H9 (cell line): ENCODE measurements around the gene KTN1. TPM values are rescaled to one million over a fixed set of nuclear protein-coding genes. Genes with fewer than 3 reads are reported as not detected.
A peak's percentile ranks its signal among the peaks of the same experiment; 100 is the strongest.

ENCODE experiments used
- DNase-seq: peaks from one replicate; pipeline ENCODE4 v3.0.0-alpha.2; 2017
- H2AFZ ChIP-seq: one replicate; pipeline ENCODE4 v1.6.1; 2013; ENCODE audit warnings: mild to moderate bottlenecking, low read length, control low read depth, moderate library complexity
- H2AK5ac ChIP-seq: 2 replicates; pipeline ENCODE4 v1.6.1; 2013; ENCODE audit warnings: low read length, control low read depth, mixed read lengths; ENCODE audit not compliant: insufficient read length
- H2BK120ac ChIP-seq: one replicate; pipeline ENCODE4 v1.6.1; 2013; ENCODE audit warnings: low read depth, mild to moderate bottlenecking, low read length, control low read depth, inconsistent platforms; ENCODE audit not compliant: poor library complexity, severe bottlenecking
- H2BK12ac ChIP-seq: 2 replicates; pipeline ENCODE4 v1.6.1; 2013; ENCODE audit warnings: low read length, control low read depth, mixed read lengths, low read depth; ENCODE audit not compliant: insufficient read length
- H2BK15ac ChIP-seq: 2 replicates; pipeline ENCODE4 v1.6.1; 2013; ENCODE audit warnings: low read depth, low read length, control low read depth
- H2BK20ac ChIP-seq: one replicate; pipeline ENCODE4 v1.6.1; 2013; ENCODE audit warnings: low read depth, mild to moderate bottlenecking, low read length, control low read depth, inconsistent platforms; ENCODE audit not compliant: poor library complexity, severe bottlenecking
- H2BK5ac ChIP-seq: 2 replicates; pipeline ENCODE4 v1.6.1; 2013; ENCODE audit warnings: low read length, control low read depth, mixed read lengths; ENCODE audit not compliant: insufficient read length
- H3K14ac ChIP-seq: 2 replicates; pipeline ENCODE4 v1.6.1; 2013; ENCODE audit warnings: low read length, control low read depth; ENCODE audit not compliant: insufficient read depth
- H3K18ac ChIP-seq: 2 replicates; pipeline ENCODE4 v1.6.1; 2013; ENCODE audit warnings: low read depth, mild to moderate bottlenecking, mixed read lengths, low read length, control low read depth; ENCODE audit not compliant: insufficient read length
- H3K23ac ChIP-seq: 2 replicates; pipeline ENCODE4 v1.6.1; 2013; ENCODE audit warnings: low read length, control low read depth, mixed read lengths, low read depth; ENCODE audit not compliant: insufficient read length
- H3K23me2 ChIP-seq: 2 replicates; pipeline ENCODE4 v1.6.1; 2013; ENCODE audit warnings: low read depth, mild to moderate bottlenecking, mixed read lengths, low read length, control low read depth; ENCODE audit not compliant: insufficient read length, poor library complexity, severe bottlenecking
- H3K27ac ChIP-seq: 2 replicates; pipeline ENCODE4 v1.5.1; 2013; ENCODE audit warnings: low read length, control low read depth, mixed read lengths, low read depth; ENCODE audit not compliant: insufficient read length
- H3K27me3 ChIP-seq: 2 replicates; pipeline ENCODE4 v1.6.1; 2013; ENCODE audit warnings: low read length, control low read depth, inconsistent platforms; ENCODE audit not compliant: insufficient read depth
- H3K4ac ChIP-seq: 2 replicates; pipeline ENCODE4 v1.6.1; 2013; ENCODE audit warnings: low read depth, mild to moderate bottlenecking, control low read depth, inconsistent platforms, low read length, moderate library complexity
- H3K4me1 ChIP-seq: 2 replicates; pipeline ENCODE4 v1.6.1; 2013; ENCODE audit warnings: low read length, control low read depth, inconsistent platforms; ENCODE audit not compliant: insufficient read depth
- H3K4me2 ChIP-seq: 2 replicates; pipeline ENCODE4 v1.6.1; 2013; ENCODE audit warnings: low read length, control low read depth, mixed read lengths; ENCODE audit not compliant: insufficient read length, insufficient read depth
- H3K56ac ChIP-seq: 2 replicates; pipeline ENCODE4 v1.6.1; 2013; ENCODE audit warnings: low read depth, mild to moderate bottlenecking, mixed read lengths, low read length, control low read depth; ENCODE audit not compliant: insufficient read length
- H3K79me1 ChIP-seq: 2 replicates; pipeline ENCODE4 v1.6.1; 2013; ENCODE audit warnings: low read depth, mild to moderate bottlenecking, moderate library complexity, low read length, control low read depth, inconsistent platforms; ENCODE audit not compliant: insufficient read depth, poor library complexity, severe bottlenecking
- H3K79me2 ChIP-seq: 2 replicates; pipeline ENCODE4 v1.6.1; 2013; ENCODE audit warnings: low read length, control low read depth, inconsistent platforms; ENCODE audit not compliant: insufficient read depth
- H3K9ac ChIP-seq: 2 replicates; pipeline ENCODE4 v1.6.1; 2013; ENCODE audit warnings: low read length, control low read depth, mixed read lengths; ENCODE audit not compliant: insufficient read length; ENCODE audit errors: extremely low read depth
- H3K9me3 ChIP-seq: one replicate; pipeline ENCODE4 v1.6.1; 2013; ENCODE audit warnings: low read depth, low read length, inconsistent platforms; ENCODE audit not compliant: control insufficient read depth
- H3T11ph ChIP-seq: one replicate; pipeline ENCODE4 v1.6.1; 2013; ENCODE audit warnings: mild to moderate bottlenecking, low read length, control low read depth, inconsistent platforms
- H4K20me1 ChIP-seq: one replicate; pipeline ENCODE4 v1.6.1; 2013; ENCODE audit not compliant: control insufficient read depth, insufficient read length, insufficient read depth
- H4K5ac ChIP-seq: 2 replicates; pipeline ENCODE4 v1.6.1; 2013; ENCODE audit warnings: low read depth, mild to moderate bottlenecking, mixed read lengths, low read length, control low read depth; ENCODE audit not compliant: insufficient read length
- H4K8ac ChIP-seq: replicated peaks from 2 replicates; pipeline ENCODE4 v1.6.1; 2013; ENCODE audit warnings: low read length, control low read depth, mixed read lengths, low read depth; ENCODE audit not compliant: insufficient read length
- H4K91ac ChIP-seq: 2 replicates; pipeline ENCODE4 v1.6.1; 2013; ENCODE audit warnings: low read depth, mild to moderate bottlenecking, moderate library complexity, mixed read lengths, low read length, control low read depth; ENCODE audit not compliant: insufficient read length
- H3K27ac Mint-ChIP-seq, 3 experiments: 2 replicates in 2 of 3; 3 replicates in 1 of 3; pipeline ENCODE4 v1.8.0; 2020 to 2021; ENCODE audit warnings: mixed read lengths in 3 of 3, mild to moderate bottlenecking in 1 of 3, moderate library complexity in 1 of 3
- H3K27me3 Mint-ChIP-seq: 2 replicates; pipeline ENCODE4 v1.8.0; 2021; ENCODE audit warnings: low read depth, mild to moderate bottlenecking, moderate library complexity, mixed read lengths
- H3K36me3 Mint-ChIP-seq, 3 experiments: 2 replicates in 2 of 3; 3 replicates in 1 of 3; pipeline ENCODE4 v1.8.0; 2020 to 2021; ENCODE audit warnings: low read depth in 3 of 3, mixed read lengths in 3 of 3; ENCODE audit not compliant: insufficient read depth in 1 of 3
- H3K4me1 Mint-ChIP-seq, 2 experiments: 2 replicates each; pipeline ENCODE4 v1.8.0; 2020; ENCODE audit warnings: mixed read lengths in 2 of 2
- H3K4me3 Mint-ChIP-seq, 2 experiments: 2 replicates in 1 of 2; 3 replicates in 1 of 2; pipeline ENCODE4 v1.8.0; 2020 to 2021; ENCODE audit warnings: mild to moderate bottlenecking in 2 of 2, mixed read lengths in 2 of 2, moderate library complexity in 1 of 2
- H3K9me3 Mint-ChIP-seq, 2 experiments: 2 replicates in 1 of 2; 3 replicates in 1 of 2; pipeline ENCODE4 v1.8.0; 2020; ENCODE audit warnings: mild to moderate bottlenecking in 2 of 2, mixed read lengths in 2 of 2, moderate library complexity in 1 of 2
- WGBS: extraction: QIAGEN DNeasy Blood & Tissue Kit; methylation state at CpG from one replicate; pipeline ENCODE4 v1.1.7; 2013; ENCODE audit warnings: missing lambda C conversion rate, low lambda C conversion rate, mixed read lengths; ENCODE audit not compliant: insufficient read length; ENCODE audit errors: extremely low coverage; 5-methylcytosine and 5-hydroxymethylcytosine counted together
- total RNA-seq: library from RNA; stranded (reverse); gene quantifications from 2 replicates; pipeline ENCODE4 v1.2.1, GENCODE V29; 2021
- TF ChIP-seq, protein P1 (sequence below): fragments of 200-600 bp; sonication (generic); conservative IDR thresholded peaks from 3 replicates; pipeline ENCODE4 v1.8.0; 2021; ENCODE audit warnings: antibody characterized with exemption, mild to moderate bottlenecking

The KTN1 gene
- total RNA-seq, 1 experiment from 2014 or later, result 128 TPM

DNA sequence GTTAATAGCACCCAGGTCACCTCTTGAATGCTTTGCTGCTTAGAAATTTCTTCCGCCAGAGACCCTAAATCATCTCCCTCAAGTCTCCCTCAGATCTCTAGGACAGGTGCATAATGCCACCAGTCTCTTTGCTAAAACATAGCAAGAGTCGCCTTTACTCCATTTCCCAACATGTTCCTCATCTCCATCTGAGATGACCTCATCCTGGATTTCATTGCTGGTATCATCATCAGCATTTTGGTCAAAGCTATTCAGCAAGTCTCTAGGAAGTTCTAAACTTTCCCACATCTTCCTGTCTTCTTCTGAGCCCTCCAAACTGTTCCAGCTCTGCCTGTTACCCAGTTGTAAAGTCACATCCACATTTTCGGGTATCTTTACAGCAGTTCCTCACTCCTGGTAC is 41.0 kb downstream of the KTN1 start:
- no peak overlapping the region for H3K18ac ChIP-seq
- H4K5ac ChIP-seq, result no peak overlapping the region
- peaks cover 18% of the 10 kb centered on the region for H3K9me3 ChIP-seq
- no peak overlapping the region for H3K23ac ChIP-seq
- no peak overlapping the region for H4K91ac ChIP-seq
- peaks cover 8% of the 10 kb centered on the region in 2 experiments for H3K4me1 Mint-ChIP-seq
- no peak overlapping the region for H3K4me2 ChIP-seq
- WGBS, result no CpG with 5 or more reads among the region's 3 CpGs
- no peak overlapping the region for H4K8ac ChIP-seq
- H3K36me3 Mint-ChIP-seq, result peaks cover 55 to 74% (median 60%) of the 10 kb centered on the region in 3 experiments
- no peak overlapping the region for H3K9ac ChIP-seq
- no peak overlapping the region for H3K27ac ChIP-seq
- H3K56ac ChIP-seq, result no peak overlapping the region
- no peaks in the 10 kb centered on the region for H3K79me1 ChIP-seq
- H3K9me3 Mint-ChIP-seq, result peaks cover 26% of the 10 kb centered on the region in 2 experiments
- no peaks in the 10 kb centered on the region for H3K23me2 ChIP-seq
- no peak overlapping the region for H3K4me3 Mint-ChIP-seq
- H3K27ac Mint-ChIP-seq, result 0 out of 7 replicates have a peak overlapping the region, but pooled peaks of 1 of the 3 experiments have one; percentile 29
- no peak overlapping the region for H3K4ac ChIP-seq
- H3K27me3 ChIP-seq, result no peaks in the 10 kb centered on the region
- no peaks in the 10 kb centered on the region for H3K27me3 Mint-ChIP-seq
- no peaks in the 10 kb centered on the region for H3K4me1 ChIP-seq
- H3K14ac ChIP-seq, result no peak overlapping the region
- no peak overlapping the region for H2BK120ac ChIP-seq
- H4K20me1 ChIP-seq, result no peaks in the 10 kb centered on the region
- TF ChIP-seq, protein P1, sequence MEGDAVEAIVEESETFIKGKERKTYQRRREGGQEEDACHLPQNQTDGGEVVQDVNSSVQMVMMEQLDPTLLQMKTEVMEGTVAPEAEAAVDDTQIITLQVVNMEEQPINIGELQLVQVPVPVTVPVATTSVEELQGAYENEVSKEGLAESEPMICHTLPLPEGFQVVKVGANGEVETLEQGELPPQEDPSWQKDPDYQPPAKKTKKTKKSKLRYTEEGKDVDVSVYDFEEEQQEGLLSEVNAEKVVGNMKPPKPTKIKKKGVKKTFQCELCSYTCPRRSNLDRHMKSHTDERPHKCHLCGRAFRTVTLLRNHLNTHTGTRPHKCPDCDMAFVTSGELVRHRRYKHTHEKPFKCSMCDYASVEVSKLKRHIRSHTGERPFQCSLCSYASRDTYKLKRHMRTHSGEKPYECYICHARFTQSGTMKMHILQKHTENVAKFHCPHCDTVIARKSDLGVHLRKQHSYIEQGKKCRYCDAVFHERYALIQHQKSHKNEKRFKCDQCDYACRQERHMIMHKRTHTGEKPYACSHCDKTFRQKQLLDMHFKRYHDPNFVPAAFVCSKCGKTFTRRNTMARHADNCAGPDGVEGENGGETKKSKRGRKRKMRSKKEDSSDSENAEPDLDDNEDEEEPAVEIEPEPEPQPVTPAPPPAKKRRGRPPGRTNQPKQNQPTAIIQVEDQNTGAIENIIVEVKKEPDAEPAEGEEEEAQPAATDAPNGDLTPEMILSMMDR, result no peak
- no peak overlapping the region for H2BK12ac ChIP-seq
- no peak overlapping the region for H2BK20ac ChIP-seq
- no peaks in the 10 kb centered on the region for H3K79me2 ChIP-seq
- H2BK5ac ChIP-seq, result no peak overlapping the region
- no peak overlapping the region for H2AFZ ChIP-seq
- no peak overlapping the region for H3T11ph ChIP-seq
- DNase-seq, result no peak
- no peak overlapping the region for H2AK5ac ChIP-seq
- no peak overlapping the region for H2BK15ac ChIP-seq
